Thoracic aorta (tissue), 2 donors: ENCODE results near the gene SKA2. TPM values are rescaled to one million over a fixed set of nuclear protein-coding genes. Genes with fewer than 3 reads are reported as not detected.
A peak's percentile ranks its signal among the peaks of the same experiment; 100 is the strongest.

Source experiments
- ATAC-seq: fragments of 150-250 bp; one replicate; pipeline ENCODE4 v1.8.0; 2017; ENCODE audit warnings: low read depth; ENCODE audit not compliant: insufficient number of reproducible peaks, low FRiP score
- DNase-seq: peaks from one replicate; pipeline ENCODE4 v3.0.0-alpha.2; 2020; ENCODE audit warnings: low spot score
- H3K27ac ChIP-seq, 2 donors: fragments of 200-600 bp; sonication (generic); 1 replicate in 1 of 2; 2 replicates in 1 of 2; pipeline ENCODE4 v1.5.1; 2016; ENCODE audit warnings: mild to moderate bottlenecking in 2 of 2, moderate library complexity in 2 of 2
- H3K27me3 ChIP-seq: fragments of 200-600 bp; sonication (generic); replicated peaks from 2 replicates; pipeline ENCODE4 v1.6.0; 2016; ENCODE audit warnings: mild to moderate bottlenecking; ENCODE audit not compliant: insufficient read depth
- H3K36me3 ChIP-seq: fragments of 200-600 bp; sonication (generic); one replicate; pipeline ENCODE4 v1.5.1; 2016
- H3K4me1 ChIP-seq, 2 donors: fragments of 200-600 bp; sonication (generic); 1 replicate in 1 of 2; 2 replicates in 1 of 2; pipeline versions ENCODE4 v1.5.1 to v1.6.0; 2016; ENCODE audit warnings: low read depth in 2 of 2, mild to moderate bottlenecking in 1 of 2; ENCODE audit not compliant: control insufficient read depth in 1 of 2
- H3K4me3 ChIP-seq: fragments of 200-600 bp; sonication (generic); 2 replicates; pipeline ENCODE4 v1.5.1; 2016; ENCODE audit warnings: mild to moderate bottlenecking
- H3K9me3 ChIP-seq: fragments of 200-600 bp; sonication (generic); 2 replicates; pipeline ENCODE4 v1.5.1; 2016
- CTCF ChIP-seq: fragments of 200-600 bp; sonication (generic); IDR thresholded peaks from one replicate; pipeline ENCODE4 v1.5.1; 2019; ENCODE audit warnings: antibody characterized with exemption
- total RNA-seq, 2 donors: library from RNA; depleted of rRNA; stranded (reverse); fragments of >200 nt; gene quantifications; one replicate each; pipeline versions ENCODE4 v1.1.0 to v1.2.3, GENCODE V29; 2016

Gene SKA2
- 10 to 100 TPM; 28.4 to 39.2 TPM for total RNA-seq

GRCh38 chr17:59154721-59155438 is at the start of gene SKA2:
SKA2 (minus strand) TSS chr17:59155186; CDS start chr17:59155163, 23 bp downstream.
- Histone ChIP-seq H3K27ac (peak within 1 kb of the TSS; percentile 72 to 86), H3K27me3 (no peaks in the 10 kb centered on the region), H3K4me3 (peak within 1 kb of the TSS; percentile 82), H3K4me1 (peaks cover 8 to 18% of the 10 kb centered on the region in 2 donors), H3K36me3 (no peaks in the 10 kb centered on the region), H3K9me3 (no peaks in the 10 kb centered on the region)
- TF ChIP-seq CTCF: no peak
- DNase-seq (peak; percentile 92), ATAC-seq (peak; percentile 97)

GRCh38 chr17:59202320-59202719 is 47.3 kb upstream of the SKA2 start:
- ATAC-seq: no peak
- Histone ChIP-seq H3K27me3 (no peaks in the 10 kb centered on the region), H3K9me3 (no peaks in the 10 kb centered on the region), H3K4me1 (no peaks in the 10 kb centered on the region), H3K4me3 (no peak overlapping the region), H3K36me3 (no peaks in the 10 kb centered on the region), H3K27ac (no peak overlapping the region)
- TF ChIP-seq CTCF: no peak
- DNase-seq: no peak

- Histone ChIP-seq H3K4me3 (no peak overlapping the region), H3K27ac (no peak overlapping the region), H3K36me3 (no peaks in the 10 kb centered on the region), H3K9me3 (no peaks in the 10 kb centered on the region), H3K27me3 (no peaks in the 10 kb centered on the region), H3K4me1 (no peaks in the 10 kb centered on the region)
- TF ChIP-seq CTCF: no peak
- DNase-seq (no peak), ATAC-seq (no peak)
Observed at GRCh38 chr17:59199398-59199797, 44.4 kb upstream of the SKA2 start.

- H3K4me3 ChIP-seq: no peak overlapping the region
Observed at GRCh38 chr17:59193336-59193862, 38.4 kb upstream of the SKA2 start.

GRCh38 chr17:59190806-59191205 is 35.8 kb upstream of the SKA2 start:
- ATAC-seq (no peak), DNase-seq (no peak)
- TF ChIP-seq CTCF: no peak
- Histone ChIP-seq H3K27ac (no peak overlapping the region), H3K27me3 (no peaks in the 10 kb centered on the region), H3K9me3 (no peaks in the 10 kb centered on the region), H3K36me3 (no peaks in the 10 kb centered on the region), H3K4me1 (no peaks in the 10 kb centered on the region), H3K4me3 (no peak overlapping the region)

More at GRCh38 chr17:59193336-59193862, 38.4 kb upstream of the SKA2 start:
- Histone ChIP-seq H3K27ac (no peak overlapping the region), H3K9me3 (no peaks in the 10 kb centered on the region), H3K27me3 (no peaks in the 10 kb centered on the region), H3K4me1 (no peaks in the 10 kb centered on the region), H3K36me3 (no peaks in the 10 kb centered on the region)
- TF ChIP-seq CTCF: no peak
- no peak for DNase-seq
- ATAC-seq: no peak
